GM23338 (cell line): ENCODE results near the gene C17orf50. TPM values are rescaled to one million over a fixed set of nuclear protein-coding genes. Genes with fewer than 3 reads are reported as not detected.

Experiments
- ATAC-seq: fragments of 200-7000 bp; cut with Tn5 transposase; 3 replicates; pipeline ENCODE4 v1.9.1; 2020
- DNase-seq: peaks from one replicate; pipeline ENCODE4 v3.0.0-alpha.2; 2015; ENCODE audit warnings: low spot score
- H2AFZ ChIP-seq: fragments of 200-600 bp; sonication (generic); 2 replicates; pipeline ENCODE4 v1.8.0; 2016; ENCODE audit warnings: antibody characterized with exemption, mild to moderate bottlenecking, moderate library complexity
- H3F3A ChIP-seq: fragments of 200-600 bp; sonication (generic); replicated peaks from 2 replicates; pipeline ENCODE4 v1.8.0; 2017; ENCODE audit warnings: antibody characterized with exemption, mixed run types, low read depth
- H3K27ac ChIP-seq: fragments of 200-600 bp; sonication (generic); 2 replicates; pipeline ENCODE4 v1.6.1; 2016; ENCODE audit warnings: low read depth
- H3K27me3 ChIP-seq: fragments of 200-600 bp; sonication (generic); 2 replicates; pipeline ENCODE4 v1.8.0; 2016; ENCODE audit warnings: mild to moderate bottlenecking, mixed run types, moderate library complexity; ENCODE audit not compliant: insufficient read depth
- H3K36me3 ChIP-seq: fragments of 200-600 bp; sonication (generic); 2 replicates; pipeline ENCODE4 v1.8.0; 2016; ENCODE audit warnings: mild to moderate bottlenecking; ENCODE audit not compliant: insufficient read depth
- H3K4me1 ChIP-seq: fragments of 200-600 bp; sonication (generic); 2 replicates; pipeline ENCODE4 v1.8.0; 2016; ENCODE audit warnings: mild to moderate bottlenecking, moderate library complexity; ENCODE audit not compliant: insufficient read depth
- H3K4me2 ChIP-seq: fragments of 200-600 bp; sonication (generic); 2 replicates; pipeline ENCODE4 v1.7.1; 2017; ENCODE audit warnings: mixed run types
- H3K4me3 ChIP-seq: fragments of 200-600 bp; sonication (generic); 2 replicates; pipeline ENCODE4 v1.6.1; 2016; ENCODE audit warnings: mixed run types
- H3K79me2 ChIP-seq: fragments of 200-600 bp; sonication (generic); replicated peaks from 2 replicates; pipeline ENCODE4 v1.8.0; 2017; ENCODE audit warnings: mild to moderate bottlenecking; ENCODE audit not compliant: insufficient read depth
- H3K9me2 ChIP-seq: fragments of 200-600 bp; sonication (generic); 2 replicates; pipeline ENCODE4 v1.8.0; 2017; ENCODE audit not compliant: insufficient read depth
- H4K20me1 ChIP-seq: fragments of 200-600 bp; sonication (generic); replicated peaks from 2 replicates; pipeline ENCODE4 v1.8.0; 2017; ENCODE audit warnings: mild to moderate bottlenecking; ENCODE audit not compliant: insufficient read depth
- H3K27ac Mint-ChIP-seq: 2 replicates; pipeline ENCODE4 v1.8.0; 2020; ENCODE audit warnings: inconsistent platforms, mild to moderate bottlenecking, moderate library complexity, mixed read lengths
- H3K27me3 Mint-ChIP-seq: 3 replicates; pipeline ENCODE4 v1.8.0; 2022; ENCODE audit warnings: low read depth, mild to moderate bottlenecking, moderate library complexity, mixed read lengths, inconsistent platforms; ENCODE audit not compliant: insufficient read depth, poor library complexity
- H3K36me3 Mint-ChIP-seq: 3 replicates; pipeline ENCODE4 v1.8.0; 2021; ENCODE audit warnings: low read depth, mild to moderate bottlenecking, inconsistent platforms, moderate library complexity, mixed read lengths
- H3K4me1 Mint-ChIP-seq: 3 replicates; pipeline ENCODE4 v1.8.0; 2020; ENCODE audit warnings: mild to moderate bottlenecking, inconsistent platforms, mixed read lengths
- H3K4me3 Mint-ChIP-seq: 3 replicates; pipeline ENCODE4 v1.8.0; 2021; ENCODE audit warnings: moderate library complexity, mild to moderate bottlenecking, inconsistent platforms, mixed read lengths
- H3K9me3 Mint-ChIP-seq: 3 replicates; pipeline ENCODE4 v1.8.0; 2020; ENCODE audit warnings: moderate library complexity, mild to moderate bottlenecking, inconsistent platforms, mixed read lengths
- CREB1 ChIP-seq: fragments of 250-450 bp; sonication (Bioruptor Pico); IDR thresholded peaks from 2 replicates; pipeline ENCODE4 v1.5.0; 2020; ENCODE audit warnings: low read depth, mild to moderate bottlenecking, moderate library complexity
- ETS1 ChIP-seq: IDR thresholded peaks from 2 replicates; pipeline ENCODE4 v1.6.1; 2016; ENCODE audit warnings: antibody characterized with exemption
- EZH2 ChIP-seq: fragments of 200-600 bp; sonication (generic); IDR thresholded peaks from one replicate; pipeline ENCODE4 v1.8.0; 2017; ENCODE audit warnings: antibody characterized with exemption, mild to moderate bottlenecking, low read depth; ENCODE audit not compliant: unreplicated experiment
- ZNF331 ChIP-seq: fragments of 250-450 bp; sonication (Bioruptor Pico); IDR thresholded peaks from 2 replicates; pipeline ENCODE4 v1.5.0; 2020; ENCODE audit warnings: low read depth, mild to moderate bottlenecking, moderate library complexity
- polyA plus RNA-seq: library from polyadenylated mRNA; unstranded; fragments of >200 nt; fragmentation: Nextera tagmentation; extraction: Ambion mirVana; gene quantifications from 2 replicates; pipeline ENCODE4 v1.2.1, GENCODE V29; 2016
- total RNA-seq: library from RNA; depleted of rRNA; stranded (reverse); fragments of >200 nt; shearing (Covaris generic); gene quantifications from 2 replicates; pipeline ENCODE4 v1.2.3, GENCODE V29; 2014
- TF ChIP-seq, protein P1 (sequence below): fragments of 250-450 bp; sonication (Bioruptor Pico); IDR thresholded peaks from 2 replicates; pipeline ENCODE4 v1.5.0; 2020; ENCODE audit warnings: mild to moderate bottlenecking, moderate library complexity

The C17orf50 gene
- total and polyA plus RNA-seq, 2 experiments from 2014 or later = 0.74 to 1.6 TPM

DNA sequence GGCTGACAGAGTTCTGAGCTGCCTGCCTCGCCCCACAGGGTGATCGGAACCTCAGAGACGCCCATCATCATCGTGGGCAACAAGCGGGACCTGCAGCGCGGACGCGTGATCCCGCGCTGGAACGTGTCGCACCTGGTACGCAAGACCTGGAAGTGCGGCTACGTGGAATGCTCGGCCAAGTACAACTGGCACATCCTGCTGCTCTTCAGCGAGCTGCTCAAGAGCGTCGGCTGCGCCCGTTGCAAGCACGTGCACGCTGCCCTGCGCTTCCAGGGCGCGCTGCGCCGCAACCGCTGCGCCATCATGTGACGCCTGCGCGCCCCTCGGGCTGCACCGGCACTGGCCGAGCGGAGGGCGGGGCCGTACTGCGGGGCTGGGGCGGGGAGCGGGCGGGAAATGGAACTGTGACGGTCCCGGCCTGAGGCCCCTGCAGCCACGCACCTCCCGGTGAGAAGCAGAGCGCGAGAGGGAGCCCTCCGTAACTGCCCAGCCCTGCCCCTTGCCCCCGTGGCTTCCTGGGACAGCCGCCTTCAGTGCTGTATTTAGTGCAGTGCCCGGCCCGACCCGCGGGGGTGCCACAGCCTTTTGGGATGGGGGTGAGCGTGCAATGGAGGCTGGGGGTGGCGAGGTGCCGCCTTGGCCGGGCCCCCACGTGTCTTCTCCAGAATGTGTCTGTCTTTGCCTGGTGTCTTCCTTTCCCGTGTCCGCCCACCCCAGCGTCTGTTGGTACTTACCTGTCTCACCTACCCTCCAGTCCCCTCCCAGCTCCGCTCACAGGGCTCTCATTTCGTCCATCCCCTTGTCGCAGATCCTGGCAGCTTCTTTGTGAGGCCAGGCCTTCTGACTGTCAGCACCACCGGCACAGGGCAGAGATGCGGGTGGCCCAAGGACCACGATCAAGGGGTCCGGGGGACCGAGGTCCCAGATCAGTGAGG, 19.4 kb upstream of the C17orf50 start (continued):
- TF ChIP-seq, protein P1, sequence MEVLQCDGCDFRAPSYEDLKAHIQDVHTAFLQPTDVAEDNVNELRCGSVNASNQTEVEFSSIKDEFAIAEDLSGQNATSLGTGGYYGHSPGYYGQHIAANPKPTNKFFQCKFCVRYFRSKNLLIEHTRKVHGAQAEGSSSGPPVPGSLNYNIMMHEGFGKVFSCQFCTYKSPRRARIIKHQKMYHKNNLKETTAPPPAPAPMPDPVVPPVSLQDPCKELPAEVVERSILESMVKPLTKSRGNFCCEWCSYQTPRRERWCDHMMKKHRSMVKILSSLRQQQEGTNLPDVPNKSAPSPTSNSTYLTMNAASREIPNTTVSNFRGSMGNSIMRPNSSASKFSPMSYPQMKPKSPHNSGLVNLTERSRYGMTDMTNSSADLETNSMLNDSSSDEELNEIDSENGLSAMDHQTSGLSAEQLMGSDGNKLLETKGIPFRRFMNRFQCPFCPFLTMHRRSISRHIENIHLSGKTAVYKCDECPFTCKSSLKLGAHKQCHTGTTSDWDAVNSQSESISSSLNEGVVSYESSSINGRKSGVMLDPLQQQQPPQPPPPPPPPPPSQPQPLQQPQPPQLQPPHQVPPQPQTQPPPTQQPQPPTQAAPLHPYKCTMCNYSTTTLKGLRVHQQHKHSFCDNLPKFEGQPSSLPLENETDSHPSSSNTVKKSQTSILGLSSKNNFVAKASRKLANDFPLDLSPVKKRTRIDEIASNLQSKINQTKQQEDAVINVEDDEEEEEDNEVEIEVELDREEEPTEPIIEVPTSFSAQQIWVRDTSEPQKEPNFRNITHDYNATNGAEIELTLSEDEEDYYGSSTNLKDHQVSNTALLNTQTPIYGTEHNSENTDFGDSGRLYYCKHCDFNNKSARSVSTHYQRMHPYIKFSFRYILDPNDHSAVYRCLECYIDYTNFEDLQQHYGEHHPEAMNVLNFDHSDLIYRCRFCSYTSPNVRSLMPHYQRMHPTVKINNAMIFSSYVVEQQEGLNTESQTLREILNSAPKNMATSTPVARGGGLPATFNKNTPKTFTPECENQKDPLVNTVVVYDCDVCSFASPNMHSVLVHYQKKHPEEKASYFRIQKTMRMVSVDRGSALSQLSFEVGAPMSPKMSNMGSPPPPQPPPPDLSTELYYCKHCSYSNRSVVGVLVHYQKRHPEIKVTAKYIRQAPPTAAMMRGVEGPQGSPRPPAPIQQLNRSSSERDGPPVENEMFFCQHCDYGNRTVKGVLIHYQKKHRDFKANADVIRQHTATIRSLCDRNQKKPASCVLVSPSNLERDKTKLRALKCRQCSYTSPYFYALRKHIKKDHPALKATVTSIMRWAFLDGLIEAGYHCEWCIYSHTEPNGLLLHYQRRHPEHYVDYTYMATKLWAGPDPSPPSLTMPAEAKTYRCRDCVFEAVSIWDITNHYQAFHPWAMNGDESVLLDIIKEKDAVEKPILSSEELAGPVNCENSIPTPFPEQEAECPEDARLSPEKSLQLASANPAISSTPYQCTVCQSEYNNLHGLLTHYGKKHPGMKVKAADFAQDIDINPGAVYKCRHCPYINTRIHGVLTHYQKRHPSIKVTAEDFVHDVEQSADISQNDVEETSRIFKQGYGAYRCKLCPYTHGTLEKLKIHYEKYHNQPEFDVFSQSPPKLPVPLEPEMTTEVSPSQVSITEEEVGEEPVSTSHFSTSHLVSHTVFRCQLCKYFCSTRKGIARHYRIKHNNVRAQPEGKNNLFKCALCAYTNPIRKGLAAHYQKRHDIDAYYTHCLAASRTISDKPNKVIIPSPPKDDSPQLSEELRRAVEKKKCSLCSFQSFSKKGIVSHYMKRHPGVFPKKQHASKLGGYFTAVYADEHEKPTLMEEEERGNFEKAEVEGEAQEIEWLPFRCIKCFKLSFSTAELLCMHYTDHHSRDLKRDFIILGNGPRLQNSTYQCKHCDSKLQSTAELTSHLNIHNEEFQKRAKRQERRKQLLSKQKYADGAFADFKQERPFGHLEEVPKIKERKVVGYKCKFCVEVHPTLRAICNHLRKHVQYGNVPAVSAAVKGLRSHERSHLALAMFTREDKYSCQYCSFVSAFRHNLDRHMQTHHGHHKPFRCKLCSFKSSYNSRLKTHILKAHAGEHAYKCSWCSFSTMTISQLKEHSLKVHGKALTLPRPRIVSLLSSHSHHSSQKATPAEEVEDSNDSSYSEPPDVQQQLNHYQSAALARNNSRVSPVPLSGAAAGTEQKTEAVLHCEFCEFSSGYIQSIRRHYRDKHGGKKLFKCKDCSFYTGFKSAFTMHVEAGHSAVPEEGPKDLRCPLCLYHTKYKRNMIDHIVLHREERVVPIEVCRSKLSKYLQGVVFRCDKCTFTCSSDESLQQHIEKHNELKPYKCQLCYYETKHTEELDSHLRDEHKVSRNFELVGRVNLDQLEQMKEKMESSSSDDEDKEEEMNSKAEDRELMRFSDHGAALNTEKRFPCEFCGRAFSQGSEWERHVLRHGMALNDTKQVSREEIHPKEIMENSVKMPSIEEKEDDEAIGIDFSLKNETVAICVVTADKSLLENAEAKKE (CRISPR knock-in tag) = no peak
- peak; percentile 40; the same call in 1 of the 2 replicates for TF ChIP-seq CREB1 (CRISPR knock-in tag)

GRCh38 chr17:35742496-35742895, 18.2 kb upstream of the C17orf50 start:
- Histone ChIP-seq H3F3A (peaks cover 8% of the 10 kb centered on the region; the same call in 1 of the 2 replicates), H3K4me1 (peaks cover 4% of the 10 kb centered on the region; the same call in 1 of the 2 replicates), H3K27ac (no peak overlapping the region), H4K20me1 (no peaks in the 10 kb centered on the region; the same call in 1 of the 2 replicates), H3K79me2 (no peaks in the 10 kb centered on the region), H3K4me3 (no peak overlapping the region), H3K9me2 (peaks cover 6% of the 10 kb centered on the region; the same call in 1 of the 2 replicates), H2AFZ (no peak overlapping the region), H3K4me2 (no peak overlapping the region), H3K36me3 (no peaks in the 10 kb centered on the region), H3K27me3 (peaks cover 57% of the 10 kb centered on the region)
- no peak overlapping the region for H3K27ac Mint-ChIP-seq
- no peak for DNase-seq
- peaks cover 11% of the 10 kb centered on the region for H3K4me1 Mint-ChIP-seq
- no peak overlapping the region; the same call in 2 of the 3 replicates for H3K4me3 Mint-ChIP-seq
- ATAC-seq = no peak
- 0 out of 3 replicates have a peak, but pooled peaks cover 8% of the 10 kb centered on the region for H3K36me3 Mint-ChIP-seq
- peaks cover 30% of the 10 kb centered on the region for H3K27me3 Mint-ChIP-seq
- H3K9me3 Mint-ChIP-seq = peaks cover 12% of the 10 kb centered on the region; the same call in 2 of the 3 replicates
- TF ChIP-seq EZH2 = no peak
- TF ChIP-seq, protein P1 (CRISPR knock-in tag) = no peak
- TF ChIP-seq ZNF331 = no peak
- TF ChIP-seq ETS1 = no peak
